ENCODE data around the gene CCDC17.

DNA sequence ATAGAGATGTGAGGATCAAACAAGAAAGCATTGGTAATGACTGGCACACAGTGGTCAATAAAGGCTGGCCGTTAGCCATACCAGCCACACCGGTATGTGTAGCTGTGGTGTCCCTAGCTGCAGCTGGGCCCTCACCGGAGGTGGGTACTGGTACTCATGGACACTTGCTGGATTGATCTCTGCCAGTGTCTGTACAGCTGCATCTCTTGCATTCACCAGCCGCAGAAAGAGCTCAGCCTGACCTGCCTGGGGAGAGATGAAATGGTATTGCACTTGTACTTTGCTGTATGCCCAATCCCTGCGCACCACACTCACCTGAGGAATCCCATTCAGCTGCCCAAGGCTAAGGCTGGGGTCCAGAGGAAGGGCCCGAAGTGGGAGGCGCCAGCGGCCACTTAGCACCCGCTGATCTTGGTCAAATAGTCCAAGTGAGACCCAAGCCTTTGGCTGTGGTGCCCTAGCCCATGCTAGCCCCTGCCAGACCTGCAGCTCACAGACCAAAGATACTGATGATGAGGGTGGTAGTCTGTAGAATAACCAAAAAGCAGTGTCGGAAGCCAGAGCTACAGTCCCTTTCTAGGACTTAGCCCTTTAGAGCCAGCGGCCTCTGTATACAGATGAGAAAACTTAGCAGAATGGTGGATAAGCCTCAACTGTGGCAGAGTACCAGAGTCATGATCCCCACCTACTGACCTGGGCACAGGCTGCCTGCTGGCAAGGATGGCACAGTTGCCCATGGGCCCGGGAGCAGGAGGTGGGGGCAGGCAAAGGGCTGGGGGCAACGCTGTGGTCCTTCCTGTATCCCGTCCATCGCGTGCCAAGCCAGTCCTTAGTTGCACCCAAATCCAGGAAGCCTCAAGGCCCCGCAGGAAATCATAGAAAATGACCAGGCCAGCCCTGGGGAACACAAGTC, 3.0 kb downstream of the CCDC17 start:
- TF ChIP-seq EZH2 (IDR thresholded peaks at IDR 0.05; ENCODE audit: low read length, unreplicated experiment): no peak
- no peak for TF ChIP-seq EZH2phosphoT487 (IDR thresholded peaks at IDR 0.05; ENCODE audit: borderline replicate concordance, low read length)

Measured in PC-3 (cell line).